ENCODE data around the gene BAIAP2L1. TPM values are rescaled to one million over a fixed set of nuclear protein-coding genes. Genes with fewer than 3 reads are reported as not detected.

The BAIAP2L1 gene
- total RNA-seq, 1 donor from 2014 or later = 19.7 TPM

DNA sequence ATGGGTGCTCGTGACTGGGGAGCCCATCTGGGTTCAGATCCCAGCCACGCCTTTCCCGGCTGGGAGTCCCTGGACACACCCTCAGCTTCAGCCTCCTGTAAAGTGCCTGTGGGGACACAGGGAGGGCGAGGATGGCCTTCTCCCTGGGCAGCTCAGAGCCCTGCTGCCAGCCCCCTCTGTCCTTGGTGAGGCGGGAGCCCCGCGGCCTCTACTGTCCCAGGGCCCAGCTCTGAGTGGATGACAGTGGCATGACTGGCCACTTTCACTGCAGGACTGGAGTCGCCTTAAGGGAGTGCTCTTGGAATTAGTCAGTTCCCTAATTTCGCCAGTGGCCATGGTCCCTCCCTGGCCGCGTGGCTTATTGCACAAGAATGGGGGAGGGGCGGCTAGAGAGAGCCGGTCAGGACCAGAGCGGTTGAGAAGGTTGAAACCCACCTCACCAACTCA is 114.8 kb downstream of the BAIAP2L1 start:
- Histone ChIP-seq H3K36me3 (ENCODE audit: control insufficient read depth, insufficient read depth, low read length) (peaks cover 19% of the 10 kb centered on the region), H3K27me3 (ENCODE audit: control insufficient read depth, insufficient read depth, low read length) (no peaks in the 10 kb centered on the region), H3K4me3 (ENCODE audit: low read depth, low read length) (no peak overlapping the region)
- peak; percentile 79 for DNase-seq (ENCODE audit: low read depth)
- no peak for FAIRE-seq
- TF ChIP-seq, protein P1, sequence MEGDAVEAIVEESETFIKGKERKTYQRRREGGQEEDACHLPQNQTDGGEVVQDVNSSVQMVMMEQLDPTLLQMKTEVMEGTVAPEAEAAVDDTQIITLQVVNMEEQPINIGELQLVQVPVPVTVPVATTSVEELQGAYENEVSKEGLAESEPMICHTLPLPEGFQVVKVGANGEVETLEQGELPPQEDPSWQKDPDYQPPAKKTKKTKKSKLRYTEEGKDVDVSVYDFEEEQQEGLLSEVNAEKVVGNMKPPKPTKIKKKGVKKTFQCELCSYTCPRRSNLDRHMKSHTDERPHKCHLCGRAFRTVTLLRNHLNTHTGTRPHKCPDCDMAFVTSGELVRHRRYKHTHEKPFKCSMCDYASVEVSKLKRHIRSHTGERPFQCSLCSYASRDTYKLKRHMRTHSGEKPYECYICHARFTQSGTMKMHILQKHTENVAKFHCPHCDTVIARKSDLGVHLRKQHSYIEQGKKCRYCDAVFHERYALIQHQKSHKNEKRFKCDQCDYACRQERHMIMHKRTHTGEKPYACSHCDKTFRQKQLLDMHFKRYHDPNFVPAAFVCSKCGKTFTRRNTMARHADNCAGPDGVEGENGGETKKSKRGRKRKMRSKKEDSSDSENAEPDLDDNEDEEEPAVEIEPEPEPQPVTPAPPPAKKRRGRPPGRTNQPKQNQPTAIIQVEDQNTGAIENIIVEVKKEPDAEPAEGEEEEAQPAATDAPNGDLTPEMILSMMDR (IDR thresholded peaks at IDR 0.05; ENCODE audit: insufficient read depth, low read length, severe bottlenecking) = no peak

DNA sequence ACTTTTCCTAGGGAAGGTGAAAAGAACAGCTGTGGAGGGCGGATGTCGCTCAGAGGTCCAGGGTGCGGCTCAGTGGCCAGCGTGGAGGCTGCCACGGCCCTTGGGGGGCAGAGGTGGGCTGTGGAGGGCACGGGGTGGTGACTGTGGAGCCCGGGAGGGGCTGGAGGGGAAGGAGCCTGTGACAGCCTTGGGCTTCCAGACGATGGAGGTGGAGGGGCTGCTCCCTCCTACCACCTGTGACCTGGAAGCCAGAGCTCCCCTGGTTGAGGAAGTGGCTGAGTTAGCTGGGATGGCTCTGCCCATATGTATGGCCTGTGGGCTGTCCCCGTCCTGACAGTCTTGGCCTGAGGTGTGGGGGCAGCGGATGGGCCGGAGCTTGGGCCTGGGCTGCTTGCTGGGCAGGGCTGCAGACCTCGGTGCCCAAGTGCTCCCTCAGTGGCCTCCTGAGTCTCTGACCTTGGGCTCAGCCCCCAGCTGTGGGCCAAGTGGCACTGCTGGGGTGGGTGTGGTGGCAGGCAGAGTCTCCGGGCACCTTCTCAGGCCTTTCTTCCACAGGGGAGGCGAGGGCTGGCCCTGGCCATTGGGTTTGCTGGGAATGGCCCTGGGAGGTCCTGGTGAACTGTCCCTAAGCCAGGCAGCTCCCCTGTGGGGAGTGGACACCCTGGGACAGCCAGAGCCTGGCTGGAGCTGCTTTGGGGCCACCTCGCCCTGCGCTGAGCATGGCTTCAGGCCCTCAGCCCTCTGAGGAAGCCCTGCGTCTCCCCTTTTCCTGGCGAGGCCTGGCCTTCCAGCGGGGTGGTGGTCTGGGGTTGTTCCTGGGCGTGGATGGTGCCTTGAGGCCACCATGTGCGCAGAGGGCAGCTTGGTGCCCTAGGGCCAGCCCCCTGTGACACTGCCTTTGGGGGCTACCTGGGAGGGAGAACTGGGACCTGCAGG is 115.5 kb downstream of the BAIAP2L1 start:
- Histone ChIP-seq H3K4me3 (ENCODE audit: low read depth, low read length) (no peak overlapping the region), H3K36me3 (ENCODE audit: control insufficient read depth, insufficient read depth, low read length) (peaks cover 16% of the 10 kb centered on the region), H3K27me3 (ENCODE audit: control insufficient read depth, insufficient read depth, low read length) (no peaks in the 10 kb centered on the region)
- FAIRE-seq (no peak), DNase-seq (ENCODE audit: low read depth) (no peak)
- TF ChIP-seq, protein P1 (IDR thresholded peaks at IDR 0.05; ENCODE audit: insufficient read depth, low read length, severe bottlenecking) = no peak

DNA sequence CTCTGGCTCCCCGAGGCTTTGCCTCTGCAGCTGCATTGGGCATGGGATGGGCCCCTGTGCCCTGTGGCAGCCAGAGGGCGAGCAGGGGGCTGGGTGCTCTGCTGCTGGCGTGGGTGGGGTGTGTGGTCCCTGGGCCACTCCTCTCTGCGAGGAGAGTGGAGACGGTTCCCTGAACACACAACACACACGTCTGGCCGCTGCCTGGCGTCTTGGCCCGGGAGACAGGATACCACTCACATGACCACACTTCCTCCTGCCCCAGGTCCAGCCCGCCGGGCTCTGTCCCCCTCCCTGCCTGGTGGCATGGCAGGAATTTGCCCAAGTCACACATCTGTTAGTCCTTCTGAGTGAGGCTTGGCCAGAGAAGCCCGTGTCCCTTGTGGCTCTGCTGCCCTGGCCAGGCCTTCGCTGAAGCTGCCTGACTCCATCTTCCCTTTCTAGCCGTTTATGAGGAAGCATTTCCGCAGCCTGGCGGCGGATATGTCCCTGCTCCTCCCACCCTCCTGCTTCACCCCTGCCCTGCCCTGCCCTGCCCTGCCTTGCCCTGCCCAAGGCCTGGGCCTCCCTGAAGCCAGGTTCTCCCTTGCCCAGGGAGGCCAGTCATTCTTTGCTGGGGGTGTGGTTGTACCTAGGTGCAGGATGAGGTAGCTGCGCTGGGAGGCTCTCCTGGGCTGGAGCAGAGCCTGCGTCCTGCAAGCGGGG is 116.4 kb downstream of the BAIAP2L1 start:
- Histone ChIP-seq H3K36me3 (ENCODE audit: control insufficient read depth, insufficient read depth, low read length) (peaks cover 15% of the 10 kb centered on the region), H3K4me3 (ENCODE audit: low read depth, low read length) (peak overlapping the region; percentile 77), H3K27me3 (ENCODE audit: control insufficient read depth, insufficient read depth, low read length) (no peaks in the 10 kb centered on the region)
- FAIRE-seq (no peak), DNase-seq (ENCODE audit: low read depth) (peak; percentile 71)
- TF ChIP-seq, protein P1 (IDR thresholded peaks at IDR 0.05; ENCODE audit: insufficient read depth, low read length, severe bottlenecking) = no peak

DNA sequence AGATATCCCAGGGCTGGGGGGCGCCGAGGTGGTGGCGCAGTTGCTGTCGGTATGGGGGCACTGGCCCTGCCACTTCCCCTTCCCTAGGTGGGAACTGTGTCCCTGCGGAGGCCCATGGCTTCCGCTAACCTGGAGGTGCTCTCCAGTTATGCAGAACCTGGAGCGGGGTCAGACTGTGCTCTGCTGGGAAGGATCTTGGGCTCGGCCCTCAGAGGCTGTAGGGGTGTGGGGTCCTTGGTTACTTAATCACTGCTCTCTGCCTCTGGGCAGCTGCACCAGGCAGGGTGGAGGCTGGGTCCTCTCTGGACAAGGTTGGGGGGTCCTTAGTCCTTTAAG is 117.0 kb downstream of the BAIAP2L1 start:
- DNase-seq (ENCODE audit: low read depth) (no peak), FAIRE-seq (no peak)
- Histone ChIP-seq H3K4me3 (ENCODE audit: low read depth, low read length) (peak overlapping the region; percentile 77), H3K27me3 (ENCODE audit: control insufficient read depth, insufficient read depth, low read length) (no peaks in the 10 kb centered on the region), H3K36me3 (ENCODE audit: control insufficient read depth, insufficient read depth, low read length) (peaks cover 12% of the 10 kb centered on the region)
- TF ChIP-seq, protein P1 (IDR thresholded peaks at IDR 0.05; ENCODE audit: insufficient read depth, low read length, severe bottlenecking) = no peak

DNA sequence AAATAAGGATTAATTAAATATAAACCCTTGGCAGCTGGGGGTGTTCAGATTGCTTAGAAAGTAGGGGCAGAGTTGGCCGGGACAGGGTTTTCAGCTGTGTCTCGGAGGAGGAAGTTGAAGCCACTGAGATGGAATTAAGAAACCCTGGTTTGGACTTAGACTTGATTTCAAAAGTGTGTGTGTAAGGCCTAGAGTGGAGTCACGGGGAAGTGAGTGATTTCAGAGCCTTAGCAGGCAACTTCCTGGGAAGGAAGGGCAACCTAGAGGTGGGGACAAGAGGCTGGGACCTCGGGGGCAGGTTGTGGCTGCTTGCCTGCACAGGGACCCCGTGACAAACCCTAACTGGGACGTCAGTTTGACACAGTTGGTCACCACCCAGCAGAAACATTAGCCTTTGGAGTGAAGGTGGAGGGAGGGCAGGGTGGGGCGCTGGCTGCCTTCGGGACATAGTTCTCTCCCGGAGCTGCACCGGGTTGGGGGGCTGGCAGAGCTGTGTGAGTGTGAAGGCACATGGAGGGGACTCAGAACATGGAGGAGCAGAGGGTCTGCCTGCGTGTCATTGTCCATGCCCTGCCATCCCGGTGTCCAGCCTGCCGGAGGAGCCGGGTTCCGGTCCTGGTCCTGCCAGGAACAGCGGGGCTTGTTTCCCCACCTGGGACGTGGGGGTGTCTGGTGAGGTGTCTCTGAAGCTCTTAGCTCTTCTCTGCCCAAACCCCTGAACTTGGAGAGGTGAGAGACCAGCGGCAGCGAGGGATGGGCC is 117.6 kb downstream of the BAIAP2L1 start:
- no peak for FAIRE-seq
- DNase-seq (ENCODE audit: low read depth) = peak; percentile 64
- TF ChIP-seq, protein P1 (IDR thresholded peaks at IDR 0.05; ENCODE audit: insufficient read depth, low read length, severe bottlenecking) = no peak
- peaks cover 12% of the 10 kb centered on the region for H3K36me3 ChIP-seq (ENCODE audit: control insufficient read depth, insufficient read depth, low read length)
- no peaks in the 10 kb centered on the region for H3K27me3 ChIP-seq (ENCODE audit: control insufficient read depth, insufficient read depth, low read length)
- H3K4me3 ChIP-seq (ENCODE audit: low read depth, low read length) = peak overlapping the region; percentile 77

Measured in bronchial epithelial cell (primary cell).